DMS79 (cell line): ENCODE measurements around the gene DNAJC15.
"Not testable (repeated sequence)": the region's sequence is repeated elsewhere in the genome, so short reads cannot be mapped to it uniquely, and the experiment has no call there.

Source experiments
- DNase-seq: peaks from one replicate; lab custom pipeline; 2025; lab: John Stamatoyannopoulos, UW

The DNAJC15 gene

GRCh38 chr13:43045302-43045773 lies 22.0 kb downstream of the DNAJC15 start:
- DNase-seq, result not testable (repeated sequence)

- no peak for DNase-seq
These were observed 22.9 kb downstream of the DNAJC15 start for GRCh38 chr13:43046259-43046658.

GRCh38 chr13:43054803-43055802 lies 31.7 kb downstream of the DNAJC15 start:
- no peak for DNase-seq

GRCh38 chr13:43057653-43058317 lies 34.4 kb downstream of the DNAJC15 start:
- no peak for DNase-seq

- DNase-seq, result no peak
These were observed 34.9 kb downstream of the DNAJC15 start for GRCh38 chr13:43058318-43058674.

GRCh38 chr13:43058831-43059230 lies 35.4 kb downstream of the DNAJC15 start:
- DNase-seq, result no peak

- DNase-seq, result not testable (repeated sequence)
These were observed 36.4 kb downstream of the DNAJC15 start for GRCh38 chr13:43059779-43060178.

DNA sequence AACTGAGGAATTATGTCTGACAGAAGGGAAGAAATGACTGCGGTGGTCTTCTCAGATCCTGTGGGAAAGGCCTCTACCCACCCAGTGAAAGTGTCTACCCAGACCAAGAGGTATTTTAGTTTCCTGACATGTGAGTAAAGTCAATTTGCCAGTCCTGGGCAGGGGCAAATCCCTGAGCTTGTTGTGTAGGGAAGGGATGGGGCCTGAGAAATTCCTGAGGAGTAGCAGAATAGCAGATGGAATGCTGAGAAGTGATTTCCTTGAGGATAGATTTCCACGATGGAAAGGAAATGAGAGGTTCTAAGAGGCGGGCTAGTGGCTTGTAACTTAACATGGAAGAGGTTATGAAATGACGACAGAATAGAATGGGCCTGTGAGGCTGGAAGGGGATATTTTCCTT lies 37.4 kb downstream of the DNAJC15 start:
- not testable (repeated sequence) for DNase-seq

DNA sequence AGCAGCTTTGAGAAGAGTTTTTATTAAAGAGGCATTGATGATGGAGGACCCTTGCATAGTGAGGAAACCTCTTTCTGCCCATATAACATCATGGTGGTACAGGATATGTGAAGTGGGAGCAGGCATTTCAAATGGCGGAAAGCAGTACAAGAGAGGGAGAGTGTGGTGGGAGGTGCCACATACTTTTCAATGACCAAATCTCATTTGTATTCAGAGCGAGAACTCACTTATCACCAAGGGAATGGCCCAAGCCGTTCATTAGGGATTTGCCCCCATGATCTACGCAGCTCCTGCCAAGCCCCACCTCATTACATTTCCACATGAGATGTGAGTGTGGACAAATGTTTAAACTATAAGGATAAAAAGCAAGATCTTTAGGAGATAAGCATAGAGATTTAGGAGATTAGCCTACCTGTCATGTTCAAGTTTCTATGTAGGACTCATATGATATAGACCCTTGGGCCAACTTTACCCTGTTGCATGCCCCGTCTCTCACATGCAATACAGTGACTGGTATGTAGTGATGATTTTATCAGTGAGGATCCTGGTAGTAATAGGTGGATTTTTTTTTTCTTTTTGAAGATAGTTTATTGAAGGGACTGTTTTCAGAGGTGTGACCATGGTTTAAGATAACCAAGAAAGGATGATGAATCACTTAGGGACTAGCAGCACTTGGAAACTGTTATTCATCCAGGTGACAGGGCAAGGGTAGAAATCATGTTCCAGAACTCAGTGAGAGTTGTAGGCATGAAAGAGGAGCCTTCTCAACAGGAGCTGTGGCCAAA lies 38.3 kb downstream of the DNAJC15 start:
- no peak for DNase-seq

GRCh38 chr13:43071824-43072223 lies 48.4 kb downstream of the DNAJC15 start:
- DNase-seq, result no peak

- DNase-seq, result no peak
These were observed 49.0 kb downstream of the DNAJC15 start for GRCh38 chr13:43072394-43072793.

- DNase-seq, result no peak
These were observed 51.6 kb downstream of the DNAJC15 start for GRCh38 chr13:43074824-43075510.

DNA sequence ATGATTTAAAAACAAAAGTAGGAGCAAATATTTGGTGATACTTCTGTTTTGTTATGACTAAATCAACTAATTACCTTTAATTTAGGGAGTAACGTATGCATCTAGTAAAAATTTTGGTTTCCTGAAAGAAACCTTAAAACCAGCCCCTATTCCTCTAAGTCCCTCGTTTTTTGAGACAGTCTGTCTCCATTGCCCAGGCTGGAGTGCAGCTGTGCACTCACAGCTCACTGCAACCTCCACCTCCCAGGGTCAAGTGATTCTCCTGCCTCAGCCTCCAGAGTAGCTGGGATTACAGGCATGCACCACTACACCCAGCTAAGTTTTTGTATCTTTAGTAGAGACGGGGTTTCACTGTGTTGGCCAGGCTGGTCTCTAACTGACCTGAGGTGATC lies 52.1 kb downstream of the DNAJC15 start:
- not testable (repeated sequence) for DNase-seq

DNA sequence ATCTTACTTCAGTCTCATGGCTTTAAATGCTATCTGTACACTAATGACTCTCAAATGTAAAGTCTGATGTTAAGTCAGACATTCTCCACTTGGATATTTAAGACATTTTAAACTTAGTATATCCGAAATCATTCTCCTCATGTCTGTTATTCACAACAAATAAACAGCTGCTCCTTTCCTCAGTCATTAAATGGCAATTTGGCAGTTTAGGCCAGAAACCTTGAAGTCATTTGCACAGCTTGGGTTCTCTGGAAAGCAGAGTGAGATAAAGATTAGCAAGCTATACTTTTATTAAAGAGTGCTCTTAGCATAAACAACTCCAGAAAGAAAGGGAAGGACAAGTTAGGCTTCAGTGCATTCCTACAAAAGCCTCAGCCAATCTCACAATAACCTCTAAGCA lies 53.7 kb downstream of the DNAJC15 start:
- DNase-seq, result no peak

DNA sequence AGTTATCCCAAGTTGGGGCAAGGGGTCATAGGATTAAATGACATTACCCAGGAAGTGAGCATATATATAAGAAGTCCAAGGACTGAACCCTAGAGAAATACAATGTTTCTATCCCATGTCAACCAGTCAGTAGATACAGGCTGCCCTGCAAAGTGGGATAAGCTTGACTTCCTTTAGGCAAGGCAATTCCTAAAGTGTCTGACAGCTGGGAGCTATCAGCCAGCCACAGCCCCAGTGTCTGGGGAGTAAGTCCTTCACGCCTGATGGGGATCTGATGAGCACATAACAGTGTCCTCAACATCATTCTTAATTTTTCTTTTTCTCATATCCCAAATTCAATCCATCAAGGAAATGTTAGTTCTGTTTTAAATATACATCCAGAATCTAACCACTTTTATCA lies 54.1 kb downstream of the DNAJC15 start:
- no peak for DNase-seq

DNA sequence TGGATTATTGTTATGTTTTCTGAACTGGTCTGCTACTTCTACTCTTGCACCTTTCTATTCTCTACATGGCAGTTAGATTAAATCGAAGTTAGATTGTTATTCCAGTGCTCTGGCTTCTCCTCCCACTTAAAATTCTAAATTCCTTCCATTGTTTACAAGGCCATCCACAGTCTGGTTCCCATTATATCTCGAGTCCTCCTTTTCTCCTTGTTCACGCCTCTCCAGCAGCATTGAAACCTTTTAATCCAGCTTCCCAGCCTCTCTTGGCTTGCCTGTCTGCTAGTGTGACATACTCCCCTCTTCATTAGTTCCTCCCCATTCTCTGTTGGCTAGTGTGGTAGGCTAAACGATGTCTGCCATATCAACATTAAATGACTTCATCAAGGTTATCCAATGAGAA lies 54.5 kb downstream of the DNAJC15 start:
- DNase-seq, result no peak

DNA sequence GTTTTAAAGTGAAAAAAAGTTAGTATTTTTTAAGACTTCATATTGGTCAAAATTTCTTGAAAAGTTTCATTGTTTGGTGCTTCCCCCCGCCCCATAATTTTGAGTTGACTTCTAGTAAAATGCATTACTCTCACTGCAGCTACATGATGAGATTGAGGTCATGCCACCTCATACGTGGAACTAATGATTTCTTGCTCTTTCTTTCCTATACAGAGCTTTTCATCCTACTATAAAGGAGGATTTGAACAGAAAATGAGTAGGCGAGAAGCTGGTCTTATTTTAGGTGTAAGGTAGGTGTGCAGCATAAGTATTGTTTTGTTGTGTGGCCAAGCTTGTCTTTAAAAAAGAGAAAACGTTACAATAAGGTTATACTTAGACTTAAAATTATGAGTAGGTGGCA lies 55.0 kb downstream of the DNAJC15 start:
- DNase-seq, result no peak

DNA sequence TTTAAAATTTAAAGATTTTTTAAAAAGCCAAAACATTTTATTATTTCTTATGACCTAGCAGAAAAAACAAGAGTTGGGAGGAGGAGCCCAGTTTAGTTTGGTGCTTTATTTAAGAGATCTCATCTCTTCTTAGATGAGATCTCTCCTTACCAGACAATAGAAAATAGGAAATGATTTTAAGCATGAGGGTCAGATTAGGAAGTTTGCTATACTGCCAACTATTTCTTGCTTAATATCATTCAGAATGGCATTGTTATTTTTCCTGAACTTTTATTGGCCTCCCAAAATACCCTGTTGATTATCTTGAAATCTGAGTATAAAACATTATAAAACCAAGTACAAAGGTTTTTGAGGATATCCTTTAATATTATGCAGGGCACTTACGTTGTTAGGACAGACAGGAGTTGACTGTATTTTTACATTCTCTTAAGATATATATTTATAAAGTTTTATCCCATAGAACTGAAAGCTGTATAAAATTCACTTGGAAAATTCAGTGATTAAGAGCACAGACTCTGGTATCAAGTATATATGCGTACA lies 56.1 kb downstream of the DNAJC15 start:
- DNase-seq, result no peak

GRCh38 chr13:43080199-43080598 lies 56.8 kb downstream of the DNAJC15 start:
- no peak for DNase-seq

DNA sequence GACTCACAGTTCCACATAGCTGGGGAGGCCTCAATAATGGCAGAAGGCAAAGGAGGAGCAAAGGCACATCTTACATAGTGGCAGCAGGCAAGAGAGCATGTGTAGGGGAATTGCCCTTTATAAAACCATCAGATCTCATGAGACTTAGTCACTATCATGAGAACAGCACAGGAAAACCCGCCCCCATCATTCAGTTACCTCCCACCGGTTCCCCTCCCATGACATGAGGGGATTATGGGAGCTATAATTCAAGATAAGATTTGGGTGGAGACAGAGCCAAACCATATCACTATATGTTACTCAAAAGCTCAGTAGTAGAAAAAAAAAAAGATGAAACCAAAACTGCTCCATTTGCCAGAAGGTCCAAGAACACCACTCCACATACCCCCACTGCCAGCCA lies 58.5 kb downstream of the DNAJC15 start:
- no peak for DNase-seq

GRCh38 chr13:43083750-43084149 lies 60.4 kb downstream of the DNAJC15 start:
- DNase-seq, result no peak
